Measurements from ENCODE around the gene DDX41.

Gene DDX41

GRCh38 chr5:177514541-177514940, 2.2 kb downstream of the DDX41 start:
- H3K27me3 ChIP-seq (ENCODE audit: control insufficient read depth in 2 of 2, insufficient read depth in 2 of 2, low read length in 2 of 2), result no peaks in the 10 kb centered on the region
- no peaks in the 10 kb centered on the region for H3K9me3 ChIP-seq (ENCODE audit: control insufficient read depth in 2 of 2, low read length in 2 of 2)
- H3K36me3 ChIP-seq (ENCODE audit: control insufficient read depth in 2 of 2, insufficient read depth in 2 of 2, low read length in 2 of 2), result peaks cover 46 to 55% of the 10 kb centered on the region in 2 donors
- peaks cover 11 to 21% of the 10 kb centered on the region in 2 donors for H3K4me1 ChIP-seq (ENCODE audit: control insufficient read depth in 2 of 2, insufficient read depth in 2 of 2, low read length in 2 of 2)
- H3K9ac ChIP-seq (ENCODE audit: low read depth in 1 of 2, low read length in 2 of 2), result no peak overlapping the region
- H3K4me3 ChIP-seq (ENCODE audit: low read length in 2 of 2), result no peak overlapping the region
- no peak overlapping the region for H3K27ac ChIP-seq (ENCODE audit: low read depth in 2 of 2, low read length in 2 of 2)

GRCh38 chr5:177513500-177513899, 3.3 kb downstream of the DDX41 start:
- H3K4me3 ChIP-seq (ENCODE audit: low read length in 2 of 2), result no peak overlapping the region
- H3K27ac ChIP-seq (ENCODE audit: low read depth in 2 of 2, low read length in 2 of 2), result no peak overlapping the region
- H3K9me3 ChIP-seq (ENCODE audit: control insufficient read depth in 2 of 2, low read length in 2 of 2), result no peaks in the 10 kb centered on the region
- no peak overlapping the region for H3K9ac ChIP-seq (ENCODE audit: low read depth in 1 of 2, low read length in 2 of 2)
- no peaks in the 10 kb centered on the region for H3K27me3 ChIP-seq (ENCODE audit: control insufficient read depth in 2 of 2, insufficient read depth in 2 of 2, low read length in 2 of 2)
- H3K36me3 ChIP-seq (ENCODE audit: control insufficient read depth in 2 of 2, insufficient read depth in 2 of 2, low read length in 2 of 2), result peaks cover 43 to 53% of the 10 kb centered on the region in 2 donors
- peaks cover 8 to 19% of the 10 kb centered on the region in 2 donors for H3K4me1 ChIP-seq (ENCODE audit: control insufficient read depth in 2 of 2, insufficient read depth in 2 of 2, low read length in 2 of 2)

DNA sequence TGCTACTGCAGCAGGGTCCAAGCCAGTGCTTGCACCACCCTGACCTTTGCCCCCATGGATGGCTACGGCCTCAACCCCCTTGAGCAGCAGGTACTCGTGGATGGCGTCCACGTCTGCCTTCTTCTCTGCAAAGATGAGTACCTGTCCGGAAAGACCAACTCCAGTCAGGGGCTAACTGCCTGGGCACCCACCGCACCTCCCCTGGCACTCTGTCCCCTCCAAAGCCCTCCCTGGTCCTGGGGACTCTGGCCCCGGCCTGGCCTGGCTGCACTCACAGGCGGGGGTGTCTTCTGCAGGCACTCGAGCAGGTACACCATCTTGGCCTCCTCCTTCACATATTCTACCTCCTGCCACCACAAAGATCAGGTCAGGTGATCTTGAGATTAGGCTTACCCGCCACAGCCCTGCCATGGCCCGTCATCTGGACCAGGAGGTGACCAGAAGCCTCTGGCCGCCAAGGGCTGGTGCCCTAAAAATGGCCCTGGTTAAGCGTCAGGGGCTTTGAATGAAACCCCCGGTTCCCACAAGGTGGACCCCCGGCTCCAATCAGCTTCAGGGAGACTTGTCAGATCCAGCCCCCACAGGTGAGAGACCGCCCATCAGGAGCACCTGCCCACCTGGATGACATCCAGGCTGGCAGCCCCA, 3.9 kb downstream of the DDX41 start:
- no peak overlapping the region for H3K4me3 ChIP-seq (ENCODE audit: low read length in 2 of 2)
- no peak overlapping the region for H3K27ac ChIP-seq (ENCODE audit: low read depth in 2 of 2, low read length in 2 of 2)
- H3K27me3 ChIP-seq (ENCODE audit: control insufficient read depth in 2 of 2, insufficient read depth in 2 of 2, low read length in 2 of 2), result no peaks in the 10 kb centered on the region
- peaks cover 43 to 53% of the 10 kb centered on the region in 2 donors for H3K36me3 ChIP-seq (ENCODE audit: control insufficient read depth in 2 of 2, insufficient read depth in 2 of 2, low read length in 2 of 2)
- H3K9ac ChIP-seq (ENCODE audit: low read depth in 1 of 2, low read length in 2 of 2), result no peak overlapping the region
- H3K4me1 ChIP-seq (ENCODE audit: control insufficient read depth in 2 of 2, insufficient read depth in 2 of 2, low read length in 2 of 2), result peaks cover 8 to 19% of the 10 kb centered on the region in 2 donors
- H3K9me3 ChIP-seq (ENCODE audit: control insufficient read depth in 2 of 2, low read length in 2 of 2), result no peaks in the 10 kb centered on the region

GRCh38 chr5:177511796-177512675, 4.7 kb downstream of the DDX41 start:
- Histone ChIP-seq H3K36me3 (ENCODE audit: control insufficient read depth in 2 of 2, insufficient read depth in 2 of 2, low read length in 2 of 2) (peaks cover 43 to 53% of the 10 kb centered on the region in 2 donors), H3K27ac (ENCODE audit: low read depth in 2 of 2, low read length in 2 of 2) (no peak overlapping the region)

DNA sequence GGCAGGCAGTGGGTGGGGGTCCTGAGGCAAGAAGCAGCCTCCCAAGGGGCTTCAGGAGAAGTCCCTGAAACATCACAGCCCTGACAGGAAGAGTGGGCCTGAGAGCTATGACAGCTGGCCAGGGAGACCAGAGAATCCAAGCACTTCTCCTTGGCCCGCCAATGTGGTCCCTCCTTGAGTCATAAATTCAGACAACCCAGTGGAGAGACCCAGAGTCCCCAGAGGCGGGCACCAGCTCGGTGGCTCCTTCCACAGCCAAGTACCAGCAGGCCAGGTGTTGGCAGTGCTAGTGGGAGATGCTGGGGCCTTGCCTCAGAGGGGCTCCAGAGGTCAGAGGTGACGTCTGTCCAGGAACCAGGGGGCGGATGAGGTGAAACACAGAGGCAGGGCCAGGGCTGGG, 5.6 kb downstream of the DDX41 start:
- Histone ChIP-seq H3K36me3 (ENCODE audit: control insufficient read depth in 2 of 2, insufficient read depth in 2 of 2, low read length in 2 of 2) (peaks cover 43 to 53% of the 10 kb centered on the region in 2 donors), H3K9ac (ENCODE audit: low read depth in 1 of 2, low read length in 2 of 2) (no peak overlapping the region), H3K27ac (ENCODE audit: low read depth in 2 of 2, low read length in 2 of 2) (peak overlapping the region in 1 of 2 donors; percentile 82), H3K4me1 (ENCODE audit: control insufficient read depth in 2 of 2, insufficient read depth in 2 of 2, low read length in 2 of 2) (peaks cover 11 to 17% of the 10 kb centered on the region in 2 donors), H3K27me3 (ENCODE audit: control insufficient read depth in 2 of 2, insufficient read depth in 2 of 2, low read length in 2 of 2) (no peaks in the 10 kb centered on the region), H3K9me3 (ENCODE audit: control insufficient read depth in 2 of 2, low read length in 2 of 2) (no peaks in the 10 kb centered on the region), H3K4me3 (ENCODE audit: low read length in 2 of 2) (no peak overlapping the region)

More at GRCh38 chr5:177511796-177512675, 4.7 kb downstream of the DDX41 start:
- Histone ChIP-seq H3K27me3 (ENCODE audit: control insufficient read depth in 2 of 2, insufficient read depth in 2 of 2, low read length in 2 of 2) (no peaks in the 10 kb centered on the region), H3K9ac (ENCODE audit: low read depth in 1 of 2, low read length in 2 of 2) (no peak overlapping the region), H3K4me1 (ENCODE audit: control insufficient read depth in 2 of 2, insufficient read depth in 2 of 2, low read length in 2 of 2) (peaks cover 11 to 19% of the 10 kb centered on the region in 2 donors), H3K4me3 (ENCODE audit: low read length in 2 of 2) (no peak overlapping the region), H3K9me3 (ENCODE audit: control insufficient read depth in 2 of 2, low read length in 2 of 2) (no peaks in the 10 kb centered on the region)

DNA sequence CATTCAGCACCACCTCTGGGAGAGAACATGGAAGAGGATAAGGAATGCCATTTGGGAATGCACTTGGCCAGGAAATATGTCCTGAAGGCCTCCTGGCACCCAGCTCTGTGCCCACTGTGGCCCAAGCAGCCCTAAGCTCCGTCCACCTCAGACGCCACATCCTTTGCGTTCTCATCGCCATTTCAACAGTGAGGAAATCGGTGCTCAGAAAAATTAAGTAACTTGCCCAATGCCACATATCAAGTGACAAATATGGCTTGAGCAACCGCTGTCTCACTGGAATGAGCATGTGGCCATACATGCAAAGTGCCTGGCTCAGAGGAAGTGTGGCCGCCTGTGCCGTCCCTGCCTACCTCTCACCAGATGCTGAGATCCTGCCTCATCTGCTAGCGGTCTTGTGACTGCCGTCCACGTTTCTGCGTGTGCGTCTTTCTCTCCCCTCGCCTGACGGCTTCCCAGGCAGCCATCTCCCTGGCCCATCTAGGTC, 6.2 kb downstream of the DDX41 start:
- peak overlapping the region in 1 of 2 donors; percentile 82 for H3K27ac ChIP-seq (ENCODE audit: low read depth in 2 of 2, low read length in 2 of 2)
- H3K36me3 ChIP-seq (ENCODE audit: control insufficient read depth in 2 of 2, insufficient read depth in 2 of 2, low read length in 2 of 2), result peaks cover 41 to 50% of the 10 kb centered on the region in 2 donors
- no peak overlapping the region for H3K4me3 ChIP-seq (ENCODE audit: low read length in 2 of 2)
- no peaks in the 10 kb centered on the region for H3K9me3 ChIP-seq (ENCODE audit: control insufficient read depth in 2 of 2, low read length in 2 of 2)
- H3K27me3 ChIP-seq (ENCODE audit: control insufficient read depth in 2 of 2, insufficient read depth in 2 of 2, low read length in 2 of 2), result no peaks in the 10 kb centered on the region
- no peak overlapping the region for H3K9ac ChIP-seq (ENCODE audit: low read depth in 1 of 2, low read length in 2 of 2)
- H3K4me1 ChIP-seq (ENCODE audit: control insufficient read depth in 2 of 2, insufficient read depth in 2 of 2, low read length in 2 of 2), result peaks cover 5 to 11% of the 10 kb centered on the region in 2 donors

GRCh38 chr5:177509991-177510566, 6.7 kb downstream of the DDX41 start:
- Histone ChIP-seq H3K36me3 (ENCODE audit: control insufficient read depth in 2 of 2, insufficient read depth in 2 of 2, low read length in 2 of 2) (peaks cover 37 to 44% of the 10 kb centered on the region in 2 donors), H3K4me1 (ENCODE audit: control insufficient read depth in 2 of 2, insufficient read depth in 2 of 2, low read length in 2 of 2) (peaks cover 3 to 7% of the 10 kb centered on the region in 2 donors), H3K27me3 (ENCODE audit: control insufficient read depth in 2 of 2, insufficient read depth in 2 of 2, low read length in 2 of 2) (no peaks in the 10 kb centered on the region), H3K4me3 (ENCODE audit: low read length in 2 of 2) (peak overlapping the region in 1 of 2 donors; percentile 71), H3K27ac (ENCODE audit: low read depth in 2 of 2, low read length in 2 of 2) (peak overlapping the region; percentile 50 to 82), H3K9me3 (ENCODE audit: control insufficient read depth in 2 of 2, low read length in 2 of 2) (no peaks in the 10 kb centered on the region), H3K9ac (ENCODE audit: low read depth in 1 of 2, low read length in 2 of 2) (no peak overlapping the region)

GRCh38 chr5:177509381-177509951, 7.3 kb downstream of the DDX41 start, which contains the start of gene DOK3:
Gene DOK3, minus strand, starts transcription at chr5:177509826. Its CDS starts 286 bp downstream, at chr5:177509540.
- Histone ChIP-seq H3K9ac (ENCODE audit: low read depth in 1 of 2, low read length in 2 of 2) (peak within 1 kb of the TSS; percentile 33 to 52), H3K4me3 (ENCODE audit: low read length in 2 of 2) (peak within 1 kb of the TSS; percentile 47 to 71), H3K4me1 (ENCODE audit: control insufficient read depth in 2 of 2, insufficient read depth in 2 of 2, low read length in 2 of 2) (peaks cover 3 to 7% of the 10 kb centered on the region in 2 donors)

DNA sequence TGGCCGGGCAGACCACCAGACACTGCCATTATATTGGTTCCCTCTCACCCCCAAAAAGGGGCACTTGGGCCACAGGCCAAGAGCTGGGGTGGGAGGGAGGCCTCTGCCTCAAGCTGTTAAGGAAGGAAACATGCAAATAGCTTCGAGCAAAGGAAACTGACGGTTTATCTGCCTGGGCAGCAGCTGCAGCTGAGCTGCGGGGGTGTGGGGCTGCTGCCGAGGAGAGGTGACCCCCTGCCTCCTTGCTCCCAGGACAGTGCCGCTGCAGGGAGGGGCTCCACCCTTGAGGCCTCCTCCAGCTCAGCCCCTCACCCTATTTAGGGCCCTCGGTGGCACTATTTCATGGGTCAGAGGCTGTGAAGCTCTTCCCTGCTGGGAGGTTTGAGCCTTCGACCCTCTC, 7.9 kb downstream of the DDX41 start:
- H3K27me3 ChIP-seq (ENCODE audit: control insufficient read depth in 2 of 2, insufficient read depth in 2 of 2, low read length in 2 of 2), result no peaks in the 10 kb centered on the region
- peaks cover 3 to 7% of the 10 kb centered on the region in 2 donors for H3K4me1 ChIP-seq (ENCODE audit: control insufficient read depth in 2 of 2, insufficient read depth in 2 of 2, low read length in 2 of 2)
- H3K27ac ChIP-seq (ENCODE audit: low read depth in 2 of 2, low read length in 2 of 2), result peak overlapping the region; percentile 50 to 82
- no peaks in the 10 kb centered on the region for H3K9me3 ChIP-seq (ENCODE audit: control insufficient read depth in 2 of 2, low read length in 2 of 2)
- H3K9ac ChIP-seq (ENCODE audit: low read depth in 1 of 2, low read length in 2 of 2), result peak overlapping the region; percentile 33 to 52
- peak overlapping the region; percentile 47 to 71 for H3K4me3 ChIP-seq (ENCODE audit: low read length in 2 of 2)
- peaks cover 25 to 32% of the 10 kb centered on the region in 2 donors for H3K36me3 ChIP-seq (ENCODE audit: control insufficient read depth in 2 of 2, insufficient read depth in 2 of 2, low read length in 2 of 2)

More at GRCh38 chr5:177509381-177509951, 7.3 kb downstream of the DDX41 start, which contains the start of gene DOK3:
- peaks cover 31 to 39% of the 10 kb centered on the region in 2 donors for H3K36me3 ChIP-seq (ENCODE audit: control insufficient read depth in 2 of 2, insufficient read depth in 2 of 2, low read length in 2 of 2)
- no peaks in the 10 kb centered on the region for H3K9me3 ChIP-seq (ENCODE audit: control insufficient read depth in 2 of 2, low read length in 2 of 2)
- H3K27me3 ChIP-seq (ENCODE audit: control insufficient read depth in 2 of 2, insufficient read depth in 2 of 2, low read length in 2 of 2), result no peaks in the 10 kb centered on the region
- H3K27ac ChIP-seq (ENCODE audit: low read depth in 2 of 2, low read length in 2 of 2), result peak within 1 kb of the TSS; percentile 50 to 82

Data from mucosa of rectum (tissue), 2 donors.